Measurements from ENCODE around the gene PSPH.

DNA sequence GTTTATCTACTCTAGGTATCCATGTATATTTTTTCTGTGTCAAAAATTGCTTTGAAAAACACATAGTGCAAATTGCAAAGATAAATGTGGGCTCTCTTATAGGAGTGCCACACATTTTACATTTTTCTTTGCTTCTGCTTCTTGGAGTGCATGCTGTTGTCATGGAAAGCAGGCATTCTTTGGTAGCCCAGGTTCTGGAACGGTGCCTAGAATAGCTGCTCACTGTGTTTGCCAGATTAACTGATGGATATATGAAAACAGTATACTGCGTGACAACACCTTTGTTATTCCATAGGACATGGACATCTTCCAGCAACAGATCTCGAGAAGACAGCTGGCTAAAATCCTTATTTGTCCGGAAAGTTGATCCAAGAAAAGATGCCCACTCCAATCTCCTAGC is 73.4 kb downstream of the PSPH start:
- TF ChIP-seq, protein P1, sequence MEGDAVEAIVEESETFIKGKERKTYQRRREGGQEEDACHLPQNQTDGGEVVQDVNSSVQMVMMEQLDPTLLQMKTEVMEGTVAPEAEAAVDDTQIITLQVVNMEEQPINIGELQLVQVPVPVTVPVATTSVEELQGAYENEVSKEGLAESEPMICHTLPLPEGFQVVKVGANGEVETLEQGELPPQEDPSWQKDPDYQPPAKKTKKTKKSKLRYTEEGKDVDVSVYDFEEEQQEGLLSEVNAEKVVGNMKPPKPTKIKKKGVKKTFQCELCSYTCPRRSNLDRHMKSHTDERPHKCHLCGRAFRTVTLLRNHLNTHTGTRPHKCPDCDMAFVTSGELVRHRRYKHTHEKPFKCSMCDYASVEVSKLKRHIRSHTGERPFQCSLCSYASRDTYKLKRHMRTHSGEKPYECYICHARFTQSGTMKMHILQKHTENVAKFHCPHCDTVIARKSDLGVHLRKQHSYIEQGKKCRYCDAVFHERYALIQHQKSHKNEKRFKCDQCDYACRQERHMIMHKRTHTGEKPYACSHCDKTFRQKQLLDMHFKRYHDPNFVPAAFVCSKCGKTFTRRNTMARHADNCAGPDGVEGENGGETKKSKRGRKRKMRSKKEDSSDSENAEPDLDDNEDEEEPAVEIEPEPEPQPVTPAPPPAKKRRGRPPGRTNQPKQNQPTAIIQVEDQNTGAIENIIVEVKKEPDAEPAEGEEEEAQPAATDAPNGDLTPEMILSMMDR (IDR thresholded peaks at IDR 0.05), result no peak
- TF ChIP-seq JUND (IDR thresholded peaks at IDR 0.05) (no peak), SMC3 (IDR thresholded peaks at IDR 0.05; ENCODE audit: low read depth, low read length) (no peak), CHD2 (IDR thresholded peaks at IDR 0.05; ENCODE audit: low read length, partially characterized antibody) (no peak)
- TF ChIP-seq, protein P2, sequence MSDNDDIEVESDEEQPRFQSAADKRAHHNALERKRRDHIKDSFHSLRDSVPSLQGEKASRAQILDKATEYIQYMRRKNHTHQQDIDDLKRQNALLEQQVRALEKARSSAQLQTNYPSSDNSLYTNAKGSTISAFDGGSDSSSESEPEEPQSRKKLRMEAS (IDR thresholded peaks at IDR 0.05; ENCODE audit: low read depth), result no peak
- TF ChIP-seq, protein P3, sequence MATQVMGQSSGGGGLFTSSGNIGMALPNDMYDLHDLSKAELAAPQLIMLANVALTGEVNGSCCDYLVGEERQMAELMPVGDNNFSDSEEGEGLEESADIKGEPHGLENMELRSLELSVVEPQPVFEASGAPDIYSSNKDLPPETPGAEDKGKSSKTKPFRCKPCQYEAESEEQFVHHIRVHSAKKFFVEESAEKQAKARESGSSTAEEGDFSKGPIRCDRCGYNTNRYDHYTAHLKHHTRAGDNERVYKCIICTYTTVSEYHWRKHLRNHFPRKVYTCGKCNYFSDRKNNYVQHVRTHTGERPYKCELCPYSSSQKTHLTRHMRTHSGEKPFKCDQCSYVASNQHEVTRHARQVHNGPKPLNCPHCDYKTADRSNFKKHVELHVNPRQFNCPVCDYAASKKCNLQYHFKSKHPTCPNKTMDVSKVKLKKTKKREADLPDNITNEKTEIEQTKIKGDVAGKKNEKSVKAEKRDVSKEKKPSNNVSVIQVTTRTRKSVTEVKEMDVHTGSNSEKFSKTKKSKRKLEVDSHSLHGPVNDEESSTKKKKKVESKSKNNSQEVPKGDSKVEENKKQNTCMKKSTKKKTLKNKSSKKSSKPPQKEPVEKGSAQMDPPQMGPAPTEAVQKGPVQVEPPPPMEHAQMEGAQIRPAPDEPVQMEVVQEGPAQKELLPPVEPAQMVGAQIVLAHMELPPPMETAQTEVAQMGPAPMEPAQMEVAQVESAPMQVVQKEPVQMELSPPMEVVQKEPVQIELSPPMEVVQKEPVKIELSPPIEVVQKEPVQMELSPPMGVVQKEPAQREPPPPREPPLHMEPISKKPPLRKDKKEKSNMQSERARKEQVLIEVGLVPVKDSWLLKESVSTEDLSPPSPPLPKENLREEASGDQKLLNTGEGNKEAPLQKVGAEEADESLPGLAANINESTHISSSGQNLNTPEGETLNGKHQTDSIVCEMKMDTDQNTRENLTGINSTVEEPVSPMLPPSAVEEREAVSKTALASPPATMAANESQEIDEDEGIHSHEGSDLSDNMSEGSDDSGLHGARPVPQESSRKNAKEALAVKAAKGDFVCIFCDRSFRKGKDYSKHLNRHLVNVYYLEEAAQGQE (IDR thresholded peaks at IDR 0.05; ENCODE audit: low read depth, low read length), result no peak
